Measurements from ENCODE around the gene CARD10.
"Not testable (repeated sequence)": the region's sequence is repeated elsewhere in the genome, so short reads cannot be mapped to it uniquely, and the experiment has no call there.

Gene CARD10

DNA sequence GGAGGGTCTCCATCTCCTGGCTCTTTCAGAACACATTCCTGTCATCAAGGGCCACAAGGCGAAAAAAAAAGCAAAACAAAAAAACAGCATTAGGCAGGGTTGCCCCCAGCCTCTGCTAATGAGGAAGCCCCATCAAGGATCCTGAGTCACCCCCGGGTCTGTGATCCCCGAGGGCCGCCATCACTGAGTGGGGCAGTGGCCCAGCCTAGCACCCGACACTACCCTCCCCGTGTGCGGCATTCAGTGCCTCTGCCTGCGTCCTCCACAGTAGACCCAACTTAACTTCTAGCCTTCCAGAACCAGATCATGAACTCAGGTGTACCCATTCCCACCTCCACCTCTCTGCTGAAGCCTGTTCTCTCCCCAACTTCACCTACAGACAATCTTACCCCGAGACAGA is 34.5 kb upstream of the CARD10 start:
- no peak for DNase-seq (ENCODE audit: low read depth in 2 of 2)

DNA sequence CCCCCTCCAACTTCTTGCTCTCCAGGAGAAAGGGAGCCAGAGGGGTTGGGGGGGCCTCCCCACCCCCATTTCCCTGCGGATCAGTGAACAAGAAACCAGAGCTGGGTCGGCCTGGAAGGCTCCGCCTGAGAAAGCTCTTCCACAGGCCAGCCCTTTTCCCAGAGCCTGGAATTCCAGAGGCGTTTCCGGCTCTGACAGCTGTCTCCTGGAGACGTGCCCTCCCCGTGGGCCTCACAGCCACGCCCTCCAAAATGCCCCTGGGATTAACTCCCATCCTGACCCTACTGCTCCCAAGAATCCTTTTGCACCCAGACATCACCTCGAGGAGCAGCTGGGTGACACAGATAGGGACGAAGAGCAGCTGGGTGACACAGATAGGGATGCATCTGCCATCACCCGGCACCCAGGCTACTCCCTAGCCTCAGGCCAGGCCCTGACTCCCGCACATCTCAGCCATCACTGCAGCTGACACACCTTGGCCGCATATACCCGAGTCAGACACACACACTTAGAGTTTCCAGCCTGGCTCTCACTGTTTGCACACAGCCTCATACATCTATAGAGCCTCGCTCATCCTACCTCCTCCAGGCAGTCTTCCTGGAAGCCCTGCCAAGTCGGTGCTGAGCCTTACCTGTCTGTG is 33.4 kb upstream of the CARD10 start:
- no peak for DNase-seq (ENCODE audit: low read depth in 2 of 2)

DNA sequence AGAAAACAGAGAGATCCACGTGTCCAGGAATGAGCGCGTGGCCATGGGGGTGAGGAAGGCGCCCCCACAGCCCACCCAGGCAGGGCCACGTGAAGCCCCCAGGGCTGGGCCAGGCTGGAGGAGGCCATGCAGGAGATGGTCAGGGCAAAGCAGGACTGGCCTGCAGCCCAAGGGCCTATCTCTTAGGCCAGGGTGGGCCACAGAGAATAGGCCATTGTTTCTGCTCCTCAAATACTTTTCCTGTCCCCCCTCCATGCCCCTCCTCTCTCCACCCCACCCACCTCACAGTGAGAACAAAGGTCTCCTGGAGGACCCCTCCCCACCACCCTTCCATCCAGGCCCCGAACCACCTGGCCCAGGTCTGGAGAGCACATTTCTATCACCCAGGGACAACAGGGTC is 32.8 kb upstream of the CARD10 start:
- no peak for DNase-seq (ENCODE audit: low read depth in 2 of 2)

DNA sequence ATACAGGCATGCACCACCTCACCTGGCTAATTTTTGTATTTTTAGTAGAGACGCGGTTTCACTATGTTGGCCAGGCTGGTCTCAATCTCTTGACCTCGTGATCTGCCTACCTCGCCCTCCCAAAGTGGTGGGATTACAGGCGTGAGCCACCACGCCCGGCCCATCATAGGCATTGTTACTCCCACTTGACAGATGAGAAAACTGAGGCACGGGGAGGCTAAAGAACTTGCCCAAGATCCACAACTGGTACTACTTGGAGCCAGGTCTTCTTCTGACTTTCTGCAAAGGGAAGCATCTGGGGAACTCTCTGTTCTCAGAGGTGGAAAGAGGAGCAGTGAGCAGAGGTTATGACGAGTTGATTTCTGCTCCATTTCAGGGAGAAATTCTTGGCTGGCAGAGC is 31.7 kb upstream of the CARD10 start:
- not testable (repeated sequence) for DNase-seq (ENCODE audit: low read depth in 2 of 2)

DNA sequence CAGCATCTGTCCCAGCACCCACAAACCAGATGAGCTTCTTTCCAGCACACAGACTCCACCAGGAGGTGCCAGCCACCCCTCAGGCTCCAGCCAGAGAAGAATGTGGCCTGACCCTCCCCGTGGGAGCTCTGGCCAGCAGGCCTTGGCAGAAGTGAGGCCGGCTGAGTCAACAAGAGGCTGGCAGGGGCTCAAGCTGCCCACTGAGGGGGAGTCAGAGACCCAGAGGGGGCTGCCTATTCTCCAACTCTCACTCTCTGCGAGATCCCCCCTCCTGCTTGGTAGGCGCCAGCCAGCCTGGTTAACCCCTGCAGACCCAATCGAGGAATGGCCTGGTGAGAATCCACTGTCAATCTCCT is 30.5 kb upstream of the CARD10 start:
- DNase-seq (ENCODE audit: low read depth in 2 of 2): no peak

DNA sequence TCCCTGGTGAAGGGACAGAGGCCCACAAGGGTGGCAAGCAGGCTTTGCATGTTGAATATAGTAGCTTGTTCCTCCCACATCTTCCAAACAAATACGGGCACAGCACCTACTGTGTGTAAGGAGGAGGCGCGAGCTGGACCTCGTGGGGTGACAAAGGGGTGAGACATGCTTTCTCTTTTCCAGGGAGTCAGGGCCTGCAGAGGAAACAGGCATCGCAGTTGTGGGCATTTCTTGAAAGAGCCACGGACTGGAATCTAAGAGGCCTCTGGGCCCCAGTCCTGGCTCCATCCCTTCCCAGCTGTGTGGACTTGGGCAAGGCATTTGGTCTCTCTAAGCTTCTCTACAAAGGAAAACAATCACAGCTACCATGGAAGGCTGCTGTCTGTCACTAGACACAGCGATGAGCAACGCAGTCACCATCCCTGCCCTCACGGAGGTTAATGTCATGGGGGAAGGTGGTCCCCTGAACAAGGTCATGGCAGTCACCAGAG is 28.1 kb upstream of the CARD10 start:
- DNase-seq (ENCODE audit: low read depth in 2 of 2): no peak

DNA sequence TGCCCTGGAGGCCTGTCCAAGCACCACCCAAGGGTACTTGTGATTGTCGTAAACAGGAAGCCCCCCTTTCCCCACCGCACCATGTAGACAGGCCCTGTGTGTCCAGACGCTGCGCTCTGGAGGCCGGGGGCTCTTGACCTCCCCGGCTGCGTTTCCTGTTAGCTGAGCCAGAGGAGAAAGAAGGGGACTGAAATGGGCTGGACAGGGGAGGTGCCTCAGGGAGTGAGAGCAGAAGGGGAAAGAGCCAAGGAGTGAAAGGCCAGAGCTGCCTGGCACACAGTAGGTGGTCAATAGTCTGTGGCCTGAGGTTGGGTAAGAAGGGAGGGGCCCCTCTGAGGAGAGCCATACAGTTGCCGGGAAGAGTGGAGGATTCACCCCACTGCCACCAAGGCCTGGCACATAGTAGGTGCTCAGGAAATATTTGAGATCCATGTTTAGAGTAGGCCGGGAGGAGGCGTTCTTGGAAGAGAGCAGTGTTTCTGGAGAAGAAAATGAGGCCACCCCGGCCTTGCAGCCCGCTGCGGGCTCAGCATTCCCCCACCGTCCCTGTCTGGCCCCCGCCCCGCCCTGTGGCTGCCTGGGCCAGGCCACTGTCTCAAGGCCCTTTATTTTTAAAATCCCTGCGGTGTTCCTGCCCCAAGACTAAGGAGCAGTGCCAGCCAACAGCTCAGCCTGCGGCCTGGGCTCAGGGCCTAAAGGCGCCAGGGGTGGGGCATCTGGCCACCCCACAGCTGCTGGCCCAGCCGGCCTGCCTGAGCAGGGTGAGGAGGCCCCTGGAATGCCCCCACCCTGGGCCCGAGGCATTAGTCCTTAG is 27.4 kb upstream of the CARD10 start:
- no peak for DNase-seq (ENCODE audit: low read depth in 2 of 2)

DNA sequence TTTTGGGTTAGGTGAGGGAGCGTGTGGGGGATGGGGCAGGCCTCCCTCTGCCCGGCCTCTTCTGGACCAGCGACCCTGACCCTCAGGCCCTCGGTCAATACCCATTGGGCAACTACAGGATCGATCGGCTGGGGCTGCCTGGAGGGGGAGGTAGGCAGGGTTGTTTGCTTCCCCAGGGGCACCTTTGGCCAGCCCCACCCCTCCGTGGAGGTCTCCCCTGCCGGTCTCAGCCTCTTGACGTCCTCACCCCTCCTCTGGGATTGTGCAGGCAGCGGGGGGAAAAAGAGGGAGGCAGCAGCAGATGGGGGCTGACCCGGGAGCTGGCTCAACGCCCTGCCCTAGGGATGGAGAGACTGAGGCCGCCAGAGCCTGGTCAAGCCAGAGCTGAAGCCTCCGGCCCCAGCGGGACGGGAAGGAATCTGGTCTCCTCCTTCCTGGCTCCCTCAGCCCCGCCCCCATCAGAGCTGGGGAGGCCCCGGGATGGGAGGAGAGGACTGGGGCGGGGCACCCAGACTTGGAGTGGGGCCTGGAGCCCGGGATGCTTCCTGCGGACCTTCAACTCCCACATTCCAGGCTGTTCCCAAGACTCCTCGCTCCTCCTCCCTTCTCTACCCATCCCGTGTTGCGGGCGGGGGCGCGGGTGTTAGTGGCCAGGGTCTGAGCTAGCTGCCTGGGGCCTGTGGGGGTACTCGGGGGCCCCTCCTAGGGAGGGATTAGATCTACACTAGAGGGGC is 26.7 kb upstream of the CARD10 start:
- DNase-seq (ENCODE audit: low read depth in 2 of 2): no peak

DNA sequence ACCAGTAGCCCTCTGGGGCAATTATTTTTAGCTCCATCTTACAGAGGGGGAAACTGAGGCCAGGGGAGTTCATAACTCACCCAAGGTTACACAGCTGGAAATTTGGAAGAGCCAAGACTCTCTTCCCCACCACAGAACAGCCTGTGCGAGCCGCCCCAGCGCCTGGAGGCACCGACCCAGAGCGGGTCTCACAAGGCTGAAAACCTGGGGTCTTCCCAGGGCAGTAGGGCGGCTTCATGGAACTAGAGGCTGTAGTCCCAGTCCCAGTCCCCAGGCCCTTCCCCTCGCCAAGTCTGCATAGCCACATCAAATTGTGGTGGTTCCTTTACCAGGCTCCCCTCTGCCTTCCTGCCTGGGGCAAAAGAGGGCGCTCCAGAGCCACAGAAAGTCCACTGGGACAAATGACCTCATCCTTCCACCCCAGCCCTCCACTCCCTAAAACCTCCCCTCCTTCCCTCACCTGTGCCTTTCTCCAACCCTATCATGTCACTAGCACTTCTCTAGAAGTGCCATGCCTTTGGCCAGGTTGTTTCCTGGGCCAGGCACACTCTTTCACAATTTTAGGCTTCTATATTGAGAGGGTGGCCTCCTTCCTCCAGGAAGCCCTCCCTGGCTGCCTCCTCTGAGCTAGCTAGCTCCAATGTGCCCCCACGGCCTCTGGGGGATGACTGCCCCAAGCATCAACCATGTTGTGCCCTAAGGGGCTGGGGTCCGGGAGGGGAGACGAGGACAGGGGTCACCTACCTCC is 25.9 kb upstream of the CARD10 start:
- peak; percentile 42 to 43 for DNase-seq (ENCODE audit: low read depth in 2 of 2)

DNA sequence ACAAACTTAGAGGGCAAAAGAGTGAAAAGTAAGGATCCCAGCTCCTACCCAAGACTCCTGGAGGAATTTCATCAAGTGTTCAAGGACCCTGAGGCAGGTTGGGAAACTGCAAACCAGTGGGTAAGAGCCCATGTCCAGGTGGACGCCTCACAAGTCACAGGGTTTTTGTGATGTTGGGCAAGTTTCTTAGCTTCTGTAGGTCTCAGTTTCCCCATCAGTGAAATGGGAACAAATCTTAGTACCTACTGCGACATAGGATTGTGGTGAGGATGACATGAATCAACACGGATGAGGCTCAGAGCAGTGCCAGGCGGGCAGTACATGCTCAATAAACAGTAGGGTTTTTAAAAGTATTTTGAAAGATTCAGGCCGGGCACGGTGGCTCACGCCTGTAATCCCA is 23.7 kb upstream of the CARD10 start:
- DNase-seq (ENCODE audit: low read depth in 2 of 2): no peak

DNA sequence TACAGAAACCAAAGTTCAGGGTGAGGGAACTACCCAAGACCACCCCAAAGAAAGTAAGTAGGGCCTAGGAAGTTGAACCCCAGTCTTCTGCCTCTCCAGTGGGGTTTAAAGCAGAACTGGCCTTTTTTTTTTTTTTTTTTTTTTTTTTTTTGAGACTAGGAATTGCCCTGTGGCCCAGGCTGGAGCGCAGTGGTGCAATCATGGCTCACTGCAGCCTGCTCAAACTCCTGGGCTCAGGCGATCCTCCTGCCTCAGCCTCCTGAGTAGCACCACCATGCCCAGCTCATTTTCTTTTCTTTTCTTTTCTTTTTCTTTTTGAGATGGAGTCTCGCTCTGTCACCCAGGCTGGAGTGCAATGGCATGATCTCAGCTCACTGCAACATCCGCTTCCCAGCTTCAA is 23.2 kb upstream of the CARD10 start:
- DNase-seq (ENCODE audit: low read depth in 2 of 2): not testable (repeated sequence)

DNA sequence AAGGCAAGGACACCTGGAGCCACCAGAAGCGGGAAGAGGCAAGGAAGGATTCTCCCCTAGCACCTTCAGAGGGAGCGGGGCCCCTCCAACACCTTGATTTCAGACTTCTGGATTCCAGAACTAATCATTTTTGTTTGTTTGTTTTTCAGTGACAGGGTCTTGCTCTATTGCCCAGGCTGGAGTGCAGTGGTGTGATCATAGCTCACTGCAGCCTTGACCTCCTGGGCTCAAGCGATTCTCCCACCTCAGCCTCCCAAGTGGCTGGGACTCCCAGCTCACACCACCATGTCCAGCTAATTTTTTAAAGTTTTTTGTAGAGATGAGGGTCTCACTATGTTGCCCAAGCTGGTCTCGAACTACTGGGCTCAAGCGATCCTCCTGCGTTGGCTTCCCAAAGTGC is 20.6 kb upstream of the CARD10 start:
- DNase-seq (ENCODE audit: low read depth in 2 of 2): not testable (repeated sequence)

DNA sequence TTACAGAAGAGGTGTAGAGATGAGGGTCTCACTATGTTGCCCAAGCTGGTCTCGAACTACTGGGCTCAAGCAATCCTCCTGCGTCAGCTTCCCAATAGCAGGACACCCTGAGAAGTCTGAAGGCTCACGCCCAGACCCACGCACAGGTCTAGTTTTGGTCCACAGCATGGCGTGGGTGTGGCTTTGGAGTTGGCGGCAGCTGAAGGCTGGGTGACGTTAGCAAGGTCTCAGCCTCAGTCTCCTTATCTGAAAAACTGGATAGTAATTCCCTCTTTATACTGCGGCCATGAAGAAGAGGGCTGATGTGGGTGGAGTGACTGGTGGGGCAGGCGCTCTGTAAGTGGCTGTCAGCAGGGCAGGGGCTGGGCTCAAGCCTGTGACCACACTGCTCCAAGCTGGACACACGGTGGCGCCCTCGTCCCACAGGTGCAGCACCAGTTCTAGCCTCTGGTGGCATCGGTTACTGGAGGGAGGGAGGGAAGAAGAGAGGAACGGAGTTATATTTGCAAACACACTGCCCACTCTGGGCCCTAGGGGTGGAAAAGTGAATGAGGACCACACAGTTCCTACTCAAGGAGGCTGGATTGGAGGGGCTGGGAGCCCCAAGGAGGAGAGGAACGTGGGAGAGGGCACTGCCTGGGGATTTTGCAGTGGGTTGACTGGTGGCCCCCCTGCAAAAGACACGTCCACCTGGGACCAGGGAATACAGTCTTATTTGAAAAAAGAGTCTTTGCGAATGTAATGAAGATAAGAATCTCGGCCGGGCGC is 19.6 kb upstream of the CARD10 start:
- DNase-seq (ENCODE audit: low read depth in 2 of 2): peak; percentile 88

DNA sequence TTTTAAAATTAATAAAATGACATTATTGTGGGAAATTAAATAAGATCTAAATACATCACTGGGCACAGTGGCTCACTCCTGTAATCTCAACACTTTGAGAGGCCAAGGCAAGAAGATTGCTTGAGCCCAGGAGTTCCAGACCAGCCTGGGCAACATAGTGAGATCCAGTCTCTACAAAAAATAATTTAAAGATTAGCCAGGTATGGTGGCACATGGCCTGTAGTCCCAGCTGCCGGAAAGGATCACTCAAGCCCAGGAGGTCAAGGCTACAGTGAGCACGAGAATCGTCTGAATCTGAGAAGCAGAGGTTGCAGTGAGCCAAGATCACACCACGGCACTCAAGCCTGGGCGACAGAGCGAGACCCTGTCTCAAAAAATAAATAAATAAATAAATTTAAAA is 15.9 kb upstream of the CARD10 start:
- DNase-seq (ENCODE audit: low read depth in 2 of 2): no peak

DNA sequence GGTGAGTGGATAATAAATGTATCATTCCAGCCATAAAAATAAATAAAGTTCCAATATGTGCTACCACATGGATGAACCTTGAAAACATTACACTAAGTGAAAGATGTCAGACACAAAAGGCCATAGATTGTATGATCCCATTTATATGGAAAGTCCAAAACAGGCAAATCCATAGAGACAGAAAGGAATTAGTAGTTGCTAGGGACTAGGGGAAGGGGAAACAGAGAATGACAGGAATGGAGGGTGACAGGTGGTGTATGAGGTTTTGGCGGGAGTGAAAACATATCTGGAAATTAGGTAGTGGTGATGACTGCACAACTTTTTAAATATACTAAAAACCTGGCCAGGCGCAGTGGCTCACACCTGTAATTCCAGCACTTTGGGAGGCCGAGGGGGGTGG is 15.2 kb upstream of the CARD10 start:
- DNase-seq (ENCODE audit: low read depth in 2 of 2): no peak

DNA sequence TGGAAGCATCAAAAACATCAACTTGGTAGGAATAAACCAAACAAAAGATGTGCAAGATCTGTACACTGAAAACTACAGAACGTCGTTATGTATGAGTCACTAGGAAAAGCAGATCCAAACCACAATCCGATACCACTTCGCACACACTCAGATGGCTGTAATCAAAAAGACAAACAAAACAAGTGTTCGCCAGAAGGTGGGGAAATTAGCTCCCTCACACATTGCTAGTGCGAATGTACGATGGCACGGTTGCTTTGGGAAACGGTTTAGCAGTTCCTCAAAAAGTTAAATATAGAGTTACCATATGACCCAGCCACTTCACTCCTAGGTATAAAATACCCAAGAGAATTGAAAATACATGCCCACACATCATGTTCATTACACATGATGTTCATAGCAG is 14.8 kb upstream of the CARD10 start:
- DNase-seq (ENCODE audit: low read depth in 2 of 2): no peak

DNA sequence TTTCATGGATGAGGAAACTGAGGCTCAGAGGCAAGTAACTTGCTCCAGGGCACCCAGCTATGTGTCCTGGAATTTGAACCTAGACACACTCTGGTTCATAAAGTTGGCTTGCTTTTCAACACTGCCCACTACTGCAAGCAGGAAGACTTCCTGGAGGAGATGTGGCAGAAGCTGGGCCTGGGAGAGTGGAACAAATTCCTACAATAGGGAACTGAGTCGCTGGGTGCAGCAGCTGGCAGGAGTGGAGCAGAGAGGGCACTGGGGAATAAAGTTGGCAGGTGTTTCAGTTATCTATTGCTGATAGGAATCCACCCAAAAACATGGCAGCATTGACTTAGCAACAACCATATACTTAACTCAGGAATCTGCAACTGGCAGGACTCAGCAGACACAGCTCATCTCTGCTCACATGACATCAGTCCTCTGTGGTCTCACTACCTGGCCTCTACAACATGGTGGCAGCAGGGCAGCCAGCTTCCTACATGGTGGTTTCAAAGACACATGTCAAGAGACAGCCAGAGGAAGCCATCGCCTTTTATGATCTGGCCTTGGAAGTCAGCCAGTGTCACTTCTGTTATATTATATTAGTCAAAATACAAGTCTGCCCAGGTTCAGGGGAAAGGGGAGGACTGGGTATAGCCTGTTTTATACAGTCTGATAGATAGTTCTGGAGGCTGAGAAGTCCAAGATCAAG is 10.6 kb upstream of the CARD10 start:
- DNase-seq (ENCODE audit: low read depth in 2 of 2): no peak

DNA sequence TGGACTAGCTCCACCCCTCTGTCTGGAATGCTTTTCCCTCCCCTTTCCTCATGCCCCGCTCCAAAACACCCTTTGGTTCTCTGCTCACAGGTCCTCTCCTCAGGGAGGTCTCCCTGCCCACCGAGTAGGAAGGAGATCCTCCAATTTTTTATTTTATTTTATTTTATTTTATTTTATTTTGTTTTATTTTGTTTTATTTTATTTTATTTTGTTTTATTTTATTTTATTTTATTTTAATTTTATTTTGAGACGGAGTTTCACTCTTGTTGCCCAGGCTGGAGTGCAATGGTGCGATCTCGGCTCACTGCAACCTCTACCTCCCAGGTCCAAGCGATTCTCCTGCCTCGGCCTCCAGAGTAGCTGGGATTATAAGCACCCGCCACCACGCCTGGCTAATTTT is 8.7 kb upstream of the CARD10 start:
- DNase-seq (ENCODE audit: low read depth in 2 of 2): not testable (repeated sequence)

DNA sequence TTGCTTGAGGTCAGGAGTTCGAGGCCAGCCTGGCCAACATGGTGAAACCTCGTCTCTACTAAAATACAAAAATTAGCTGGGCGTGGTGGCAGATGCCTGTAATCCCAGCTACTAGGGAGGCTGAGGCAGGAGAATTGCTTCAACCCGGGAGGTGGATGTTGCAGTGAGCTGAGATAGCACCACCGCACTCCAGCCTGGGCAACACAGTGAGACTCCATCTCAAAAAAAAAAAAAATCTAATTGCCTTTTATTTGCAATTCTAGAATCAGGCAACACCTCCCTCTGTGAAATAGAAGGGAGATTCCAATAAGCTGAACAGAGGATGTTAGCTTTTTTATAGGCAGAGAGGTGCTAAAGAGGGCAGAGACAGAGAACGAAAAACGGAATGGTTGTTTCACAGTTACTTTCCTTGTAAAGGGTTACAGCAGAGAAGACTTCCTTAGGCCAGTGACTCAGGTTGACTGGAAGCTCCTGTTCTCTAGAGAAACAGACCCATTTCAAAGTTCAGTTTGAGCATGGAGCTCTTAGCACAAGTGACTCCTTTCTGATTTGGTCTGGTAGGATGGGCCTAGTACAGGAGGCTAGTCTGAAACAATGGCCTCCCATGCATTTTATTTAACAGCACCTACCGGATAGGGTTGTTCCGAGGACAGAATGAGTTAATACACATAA is 8.0 kb upstream of the CARD10 start:
- DNase-seq (ENCODE audit: low read depth in 2 of 2): not testable (repeated sequence)

DNA sequence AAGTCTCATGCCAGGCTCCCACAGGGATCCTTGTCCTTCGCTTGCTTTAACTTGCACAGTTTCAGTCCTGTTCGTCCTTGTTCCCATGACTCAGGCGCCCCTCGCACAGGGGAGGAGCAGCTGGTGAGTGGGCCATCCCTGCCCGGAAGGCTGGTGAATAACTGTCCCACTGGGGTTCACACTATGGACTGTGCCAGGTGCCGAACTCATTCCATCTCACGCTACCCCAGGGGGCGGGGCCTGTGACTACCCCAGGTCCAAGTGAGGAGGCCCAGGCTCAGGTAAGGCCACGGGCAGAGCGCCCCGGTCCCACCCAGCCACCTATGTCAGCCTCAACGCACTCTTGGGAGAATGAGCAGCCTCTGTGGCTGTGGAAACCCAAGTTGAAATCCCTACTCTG is 7.2 kb upstream of the CARD10 start:
- no peak for DNase-seq (ENCODE audit: low read depth in 2 of 2)
